HCT116 (cell line): Measurements from ENCODE around the gene ANKRD63. TPM values are rescaled to one million over a fixed set of nuclear protein-coding genes. Genes with fewer than 3 reads are reported as not detected.

Source experiments
- ATAC-seq: fragments of 200-7000 bp; cut with Tn5 transposase; 2 replicates; pipeline ENCODE4 v1.9.1; 2020; ENCODE audit warnings: mild to moderate bottlenecking, moderate library complexity
- BruUV-seq: library from RNA; stranded (reverse); fragments of 400-500 nt; replicated peaks from 2 replicates; lab custom pipeline; 2021; lab: Mats Ljungman, UMichigan
- CTCF ChIA-PET: fragments of 300-600 bp; sonication (Branson Sonifier 250); formaldehyde crosslinking; loops from one replicate; lab custom pipeline; 2021; ENCODE audit warnings: antibody characterized with exemption; lab: Charles Lee
- POLR2A ChIA-PET: fragments of 300-600, 350-600 bp; sonication (Branson Sonifier 250); formaldehyde crosslinking; loops from one replicate; lab custom pipeline; 2021; ENCODE audit warnings: antibody characterized with exemption; lab: Charles Lee
- RAD21 ChIA-PET, 2 experiments: fragments of 300-600 bp; sonication (Branson Sonifier 250); formaldehyde crosslinking; loops; one replicate each; lab custom pipeline; 2023; ENCODE audit warnings: low total read pairs in 2 of 2; ENCODE audit not compliant: uncharacterized antibody in 2 of 2, unreplicated experiment in 2 of 2, low non-redundant PET in 1 of 2; lab: Charles Lee
- DNase-seq: peaks from one replicate; pipeline ENCODE4 v3.0.0-alpha.2; 2010; ENCODE audit warnings: low read depth, low spot score
- H2AFZ ChIP-seq: fragments of 200-600 bp; shearing (Covaris generic), sonication (generic); 2 replicates; pipeline ENCODE4 v1.6.1; 2017; ENCODE audit warnings: low read depth, mixed run types, mixed read lengths, antibody characterized with exemption, low read length; ENCODE audit not compliant: poor library complexity, severe bottlenecking
- H3K27ac ChIP-seq: 2 replicates; pipeline ENCODE4 v1.5.1; 2012; ENCODE audit warnings: low read depth, low read length
- H3K27me3 ChIP-seq: fragments of 200-600 bp; sonication (generic); 2 replicates; pipeline ENCODE4 v1.6.1; 2016; ENCODE audit warnings: mixed run types, low read length, mixed read lengths; ENCODE audit not compliant: insufficient read depth
- H3K36me3 ChIP-seq, 2 experiments: fragments of 200-500 bp in 1 of 2; fragments of 200-600 bp in 1 of 2; sonication (Bioruptor generic) in 1 of 2; sonication (generic) in 1 of 2; 2 replicates each; pipeline versions ENCODE4 v1.5.1 to v1.6.1; 2014 to 2016; ENCODE audit warnings: low read length in 2 of 2, inconsistent platforms in 1 of 2, mixed read lengths in 1 of 2, mixed run types in 1 of 2; ENCODE audit not compliant: insufficient read depth in 2 of 2, control insufficient read depth in 1 of 2
- H3K4me1 ChIP-seq, 2 experiments: fragments of 200-600 bp in 1 of 2; sonication (generic) in 1 of 2; 2 replicates each; pipeline versions ENCODE4 v1.5.1 to v1.6.1; 2012 to 2017; ENCODE audit warnings: low read length in 2 of 2, inconsistent platforms in 1 of 2, mild to moderate bottlenecking in 1 of 2, mixed read lengths in 1 of 2, mixed run types in 1 of 2, moderate library complexity in 1 of 2; ENCODE audit not compliant: insufficient read depth in 2 of 2, control insufficient read depth in 1 of 2
- H3K4me2 ChIP-seq: fragments of 200-600 bp; sonication (generic); 2 replicates; pipeline ENCODE4 v1.6.1; 2017; ENCODE audit warnings: mixed run types, low read length, mixed read lengths
- H3K4me3 ChIP-seq, 2 experiments: fragments of 200-600 bp in 1 of 2; sonication (generic) in 1 of 2; replicated peaks in 1 of 2; 2 replicates each; pipeline ENCODE4 v1.5.1; 2011 to 2016; ENCODE audit warnings: low read length in 2 of 2, control low read depth in 1 of 2, low read depth in 1 of 2, mild to moderate bottlenecking in 1 of 2, mixed read lengths in 1 of 2, mixed run types in 1 of 2
- H3K79me2 ChIP-seq: fragments of 200-600 bp; sonication (generic); 2 replicates; pipeline ENCODE4 v1.6.1; 2017; ENCODE audit warnings: mild to moderate bottlenecking, mixed run types, low read length, moderate library complexity, mixed read lengths; ENCODE audit not compliant: insufficient read depth
- H3K9ac ChIP-seq: fragments of 200-600 bp; sonication (generic); 2 replicates; pipeline ENCODE4 v1.6.1; 2016; ENCODE audit warnings: low read length, mixed read lengths
- H3K9me2 ChIP-seq: fragments of 200-600 bp; sonication (generic), shearing (Covaris generic); 2 replicates; pipeline ENCODE4 v1.6.1; 2017; ENCODE audit warnings: mixed run types, mild to moderate bottlenecking, moderate library complexity; ENCODE audit not compliant: insufficient read depth
- H3K9me3 ChIP-seq, 2 experiments: fragments of 200-500 bp in 1 of 2; fragments of 200-600 bp in 1 of 2; sonication (Bioruptor generic) in 1 of 2; sonication (generic) in 1 of 2; 2 replicates each; pipeline ENCODE4 v1.6.1; 2014 to 2017; ENCODE audit warnings: low read length in 2 of 2, mixed read lengths in 2 of 2, inconsistent platforms in 1 of 2, low read depth in 1 of 2, mild to moderate bottlenecking in 1 of 2, mixed run types in 1 of 2, moderate library complexity in 1 of 2; ENCODE audit not compliant: control insufficient read depth in 1 of 2, insufficient read depth in 1 of 2
- H4K20me1 ChIP-seq: fragments of 200-600 bp; sonication (generic), shearing (Covaris generic); 2 replicates; pipeline ENCODE4 v1.6.1; 2017; ENCODE audit warnings: mixed run types, mild to moderate bottlenecking, moderate library complexity; ENCODE audit not compliant: insufficient read depth
- CBX3 ChIP-seq: IDR thresholded peaks from 2 replicates; pipeline ENCODE4 v1.6.1; 2012; ENCODE audit warnings: low read depth
- EGR1 ChIP-seq: IDR thresholded peaks from 2 replicates; pipeline ENCODE4 v1.6.1; 2012; ENCODE audit warnings: low read depth
- POLR2A ChIP-seq: IDR thresholded peaks from 2 replicates; pipeline ENCODE4 v1.7.0; 2011; ENCODE audit warnings: borderline replicate concordance; ENCODE audit not compliant: insufficient read depth, insufficient read length; ENCODE audit errors: extremely low read depth
- RAD21 ChIP-seq: IDR thresholded peaks from 2 replicates; pipeline ENCODE4 v1.6.1; 2012; ENCODE audit warnings: low read depth, mild to moderate bottlenecking
- YY1 ChIP-seq: IDR thresholded peaks from 2 replicates; pipeline ENCODE4 v1.6.1; 2011; ENCODE audit warnings: low read length, low read depth, moderate library complexity, mild to moderate bottlenecking; ENCODE audit not compliant: insufficient replicate concordance; ENCODE audit errors: extremely low read depth
- ZNF274 ChIP-seq: fragments of 200-500 bp; sonication (Bioruptor generic); IDR thresholded peaks from 2 replicates; pipeline ENCODE4 v1.6.1; 2014; ENCODE audit warnings: mild to moderate bottlenecking, low read depth, low read length, inconsistent platforms
- intact Hi-C: fragments of 100-400 bp; cut with micrococcal nuclease; formaldehyde crosslinking; loops from 2 replicates; pipeline ENCODE4 v1.10.0; 2022
- total RNA-seq: library from RNA; stranded (reverse); gene quantifications from one replicate; pipeline ENCODE4 v1.2.1, GENCODE V29; 2021; ENCODE audit not compliant: unreplicated experiment
- TF ChIP-seq, protein P1 (sequence below), 3 experiments: fragments of 200-600 bp in 1 of 3; sonication (generic) in 1 of 3; IDR thresholded peaks in 2 of 3; conservative IDR thresholded peaks in 1 of 3; 2 replicates each; pipeline ENCODE4 v1.5.1; 2012 to 2017; ENCODE audit warnings: low read depth in 2 of 3, low read length in 2 of 3, antibody characterized with exemption in 1 of 3, borderline replicate concordance in 1 of 3, control low read depth in 1 of 3, mild to moderate bottlenecking in 1 of 3, mixed read lengths in 1 of 3, mixed run types in 1 of 3, moderate library complexity in 1 of 3; ENCODE audit not compliant: insufficient read depth in 1 of 3

Gene ANKRD63
- total RNA-seq, 1 experiment from 2014 or later, result 0.89 TPM

GRCh38 chr15:40250304-40250656 is 32.6 kb downstream of the ANKRD63 start:
- no peak for ATAC-seq
- TF ChIP-seq EGR1 (no peak), POLR2A (no peak), CBX3 (no peak), RAD21 (no peak), YY1 (no peak), ZNF274 (no peak)
- TF ChIP-seq, protein P1, sequence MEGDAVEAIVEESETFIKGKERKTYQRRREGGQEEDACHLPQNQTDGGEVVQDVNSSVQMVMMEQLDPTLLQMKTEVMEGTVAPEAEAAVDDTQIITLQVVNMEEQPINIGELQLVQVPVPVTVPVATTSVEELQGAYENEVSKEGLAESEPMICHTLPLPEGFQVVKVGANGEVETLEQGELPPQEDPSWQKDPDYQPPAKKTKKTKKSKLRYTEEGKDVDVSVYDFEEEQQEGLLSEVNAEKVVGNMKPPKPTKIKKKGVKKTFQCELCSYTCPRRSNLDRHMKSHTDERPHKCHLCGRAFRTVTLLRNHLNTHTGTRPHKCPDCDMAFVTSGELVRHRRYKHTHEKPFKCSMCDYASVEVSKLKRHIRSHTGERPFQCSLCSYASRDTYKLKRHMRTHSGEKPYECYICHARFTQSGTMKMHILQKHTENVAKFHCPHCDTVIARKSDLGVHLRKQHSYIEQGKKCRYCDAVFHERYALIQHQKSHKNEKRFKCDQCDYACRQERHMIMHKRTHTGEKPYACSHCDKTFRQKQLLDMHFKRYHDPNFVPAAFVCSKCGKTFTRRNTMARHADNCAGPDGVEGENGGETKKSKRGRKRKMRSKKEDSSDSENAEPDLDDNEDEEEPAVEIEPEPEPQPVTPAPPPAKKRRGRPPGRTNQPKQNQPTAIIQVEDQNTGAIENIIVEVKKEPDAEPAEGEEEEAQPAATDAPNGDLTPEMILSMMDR (IDR thresholded peaks at IDR 0.05 in 2 of 3, conservative IDR thresholded peaks at IDR 0.05 in 1 of 3; ENCODE audit: borderline replicate concordance in 1 of 3, insufficient read depth in 1 of 3, low read depth in 2 of 3, low read length in 2 of 3), result no peak
- TF ChIP-seq, all 23 proteins: peak for 0
- Histone ChIP-seq H2AFZ (no peak overlapping the region), H3K27ac (no peak overlapping the region), H3K9me2 (no peaks in the 10 kb centered on the region), H3K27me3 (no peaks in the 10 kb centered on the region), H3K9me3 (no peaks in the 10 kb centered on the region), H3K4me1 (peaks cover 14 to 41% of the 10 kb centered on the region in 2 experiments), H3K79me2 (peaks cover 14% of the 10 kb centered on the region; the same call in 1 of the 2 replicates), H3K36me3 (no peaks in the 10 kb centered on the region; a peak in 2 of 4 replicates), H3K4me3 (no peak overlapping the region), H4K20me1 (no peaks in the 10 kb centered on the region), H3K4me2 (no peak overlapping the region), H3K9ac (no peak overlapping the region)
- ChIA-PET CTCF (no interaction called here), POLR2A (no interaction called here), RAD21 (no interaction called here)
- intact Hi-C loops, result no loop called here
- no TSS peak for BruUV-seq
- DNase-seq, result no peak
